PC-9 (cell line): ENCODE data around the gene FAM184B. TPM values are rescaled to one million over a fixed set of nuclear protein-coding genes. Genes with fewer than 3 reads are reported as not detected.

ENCODE experiments used
- BruUV-seq: library from RNA; stranded (reverse); fragments of 400-500 nt; replicated peaks from 2 replicates; lab custom pipeline; 2021; lab: Mats Ljungman, UMichigan
- CTCF ChIA-PET: fragments of 300-600 bp; sonication (Branson Sonifier 250); formaldehyde crosslinking; loops from one replicate; lab custom pipeline; 2022; ENCODE audit warnings: antibody characterized with exemption; lab: Charles Lee
- POLR2A ChIA-PET: fragments of 300-600 bp; sonication (Branson Sonifier 250); formaldehyde crosslinking; loops from one replicate; lab custom pipeline; 2022; ENCODE audit warnings: antibody characterized with exemption; ENCODE audit not compliant: unreplicated experiment; lab: Charles Lee
- DNase-seq, 2 experiments: peaks; one replicate each; pipeline versions ENCODE4 v3.0.0 to v3.0.0-alpha.2; 2015 to 2022; ENCODE audit warnings: mixed read lengths in 1 of 2
- H2AFZ ChIP-seq: fragments of 200-600 bp; sonication (generic); 2 replicates; pipeline ENCODE4 v1.8.1; 2017; ENCODE audit warnings: antibody characterized with exemption
- H3F3A ChIP-seq: fragments of 200-600 bp; sonication (generic); 2 replicates; pipeline ENCODE4 v1.8.1; 2017; ENCODE audit warnings: antibody characterized with exemption, mild to moderate bottlenecking, low read depth; ENCODE audit not compliant: insufficient read depth
- H3K27ac ChIP-seq: fragments of 200-600 bp; sonication (generic); 2 replicates; pipeline ENCODE4 v1.6.1; 2016; ENCODE audit warnings: mixed run types
- H3K27me3 ChIP-seq: fragments of 200-600 bp; sonication (generic); 2 replicates; pipeline ENCODE4 v1.6.1; 2016; ENCODE audit warnings: low read depth, mixed run types; ENCODE audit not compliant: insufficient read depth
- H3K36me3 ChIP-seq: fragments of 200-600 bp; sonication (generic); 2 replicates; pipeline ENCODE4 v1.6.1; 2016; ENCODE audit warnings: low read depth, mixed run types
- H3K4me1 ChIP-seq: fragments of 200-600 bp; sonication (generic); replicated peaks from 2 replicates; pipeline ENCODE4 v1.6.1; 2016; ENCODE audit warnings: mixed run types; ENCODE audit not compliant: insufficient read depth
- H3K4me2 ChIP-seq: fragments of 200-600 bp; sonication (generic); 2 replicates; pipeline ENCODE4 v1.6.1; 2017; ENCODE audit warnings: mixed run types
- H3K4me3 ChIP-seq: fragments of 200-600 bp; sonication (generic); 2 replicates; pipeline ENCODE4 v1.6.1; 2016; ENCODE audit warnings: mixed run types
- H3K79me2 ChIP-seq: fragments of 200-600 bp; sonication (generic); 2 replicates; pipeline ENCODE4 v1.6.1; 2017; ENCODE audit warnings: low read depth, mixed run types
- H3K9me2 ChIP-seq: fragments of 200-600 bp; sonication (generic); 2 replicates; pipeline ENCODE4 v1.8.1; 2017; ENCODE audit warnings: mild to moderate bottlenecking; ENCODE audit not compliant: insufficient read depth
- H3K9me3 ChIP-seq: fragments of 200-600 bp; sonication (generic); 2 replicates; pipeline ENCODE4 v1.8.1; 2016; ENCODE audit warnings: low read depth; ENCODE audit not compliant: insufficient read depth
- H4K20me1 ChIP-seq: fragments of 200-600 bp; sonication (generic); 2 replicates; pipeline ENCODE4 v1.8.1; 2017; ENCODE audit not compliant: insufficient read depth
- EZH2 ChIP-seq: fragments of 200-600 bp; sonication (generic); IDR thresholded peaks from 2 replicates; pipeline ENCODE4 v1.8.0; 2017; ENCODE audit warnings: antibody characterized with exemption, low read depth
- intact Hi-C: fragments of 100-400 bp; cut with micrococcal nuclease; formaldehyde crosslinking; loops from one replicate; pipeline ENCODE4 v1.10.0; 2022; ENCODE audit not compliant: unreplicated experiment
- total RNA-seq: library from RNA; stranded (reverse); gene quantifications from 2 replicates; pipeline ENCODE4 v1.2.3, GENCODE V29; 2021
- TF ChIP-seq, protein P1 (sequence below): fragments of 200-600 bp; sonication (generic); conservative IDR thresholded peaks from 2 replicates; pipeline ENCODE4 v1.6.1; 2017; ENCODE audit warnings: mixed run types, antibody characterized with exemption, mild to moderate bottlenecking, moderate library complexity

The FAM184B gene
- total RNA-seq, 1 experiment from 2014 or later: not detected

DNA sequence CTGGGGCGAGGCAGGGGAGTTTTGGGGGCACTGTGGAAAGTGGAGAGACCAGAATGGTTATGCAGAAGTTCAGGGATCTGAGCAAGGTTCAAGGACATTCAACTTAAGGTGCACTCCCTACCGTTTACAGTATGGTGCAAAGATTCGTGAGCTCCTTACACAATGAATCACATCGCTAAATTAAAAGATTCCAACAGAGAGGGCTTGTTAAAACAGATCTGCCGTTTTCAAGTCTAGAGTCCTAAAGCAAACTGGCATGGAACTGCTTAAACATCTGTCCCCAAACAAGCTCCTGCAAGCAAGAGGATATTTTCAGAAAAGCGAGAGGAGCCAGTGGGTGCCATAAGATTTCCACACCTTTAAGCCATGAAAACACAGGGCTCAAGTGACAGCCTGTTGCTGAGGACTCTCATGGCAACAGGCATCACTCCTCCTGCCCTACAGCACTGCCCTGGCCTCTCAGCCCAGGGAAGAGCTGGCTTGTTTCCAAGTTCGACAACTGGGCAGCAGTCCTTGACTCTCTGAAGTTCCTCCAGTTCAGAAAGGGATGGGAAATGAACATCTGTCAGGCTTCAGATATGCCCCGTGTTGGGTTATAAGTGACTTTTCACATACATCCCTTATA lies 10.0 kb downstream of the FAM184B start:
- Histone ChIP-seq H3K4me3 (no peak overlapping the region), H3K9me2 (no peaks in the 10 kb centered on the region), H2AFZ (no peak overlapping the region), H4K20me1 (no peaks in the 10 kb centered on the region), H3K4me2 (no peak overlapping the region), H3K27ac (no peak overlapping the region), H3K36me3 (no peaks in the 10 kb centered on the region), H3K27me3 (no peaks in the 10 kb centered on the region), H3F3A (no peaks in the 10 kb centered on the region), H3K9me3 (no peaks in the 10 kb centered on the region), H3K79me2 (no peaks in the 10 kb centered on the region), H3K4me1 (no peaks in the 10 kb centered on the region)
- BruUV-seq: no TSS peak
- CTCF ChIA-PET: no interaction called here
- TF ChIP-seq EZH2: no peak
- TF ChIP-seq, protein P1, sequence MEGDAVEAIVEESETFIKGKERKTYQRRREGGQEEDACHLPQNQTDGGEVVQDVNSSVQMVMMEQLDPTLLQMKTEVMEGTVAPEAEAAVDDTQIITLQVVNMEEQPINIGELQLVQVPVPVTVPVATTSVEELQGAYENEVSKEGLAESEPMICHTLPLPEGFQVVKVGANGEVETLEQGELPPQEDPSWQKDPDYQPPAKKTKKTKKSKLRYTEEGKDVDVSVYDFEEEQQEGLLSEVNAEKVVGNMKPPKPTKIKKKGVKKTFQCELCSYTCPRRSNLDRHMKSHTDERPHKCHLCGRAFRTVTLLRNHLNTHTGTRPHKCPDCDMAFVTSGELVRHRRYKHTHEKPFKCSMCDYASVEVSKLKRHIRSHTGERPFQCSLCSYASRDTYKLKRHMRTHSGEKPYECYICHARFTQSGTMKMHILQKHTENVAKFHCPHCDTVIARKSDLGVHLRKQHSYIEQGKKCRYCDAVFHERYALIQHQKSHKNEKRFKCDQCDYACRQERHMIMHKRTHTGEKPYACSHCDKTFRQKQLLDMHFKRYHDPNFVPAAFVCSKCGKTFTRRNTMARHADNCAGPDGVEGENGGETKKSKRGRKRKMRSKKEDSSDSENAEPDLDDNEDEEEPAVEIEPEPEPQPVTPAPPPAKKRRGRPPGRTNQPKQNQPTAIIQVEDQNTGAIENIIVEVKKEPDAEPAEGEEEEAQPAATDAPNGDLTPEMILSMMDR: no peak
- POLR2A ChIA-PET: interaction anchor here (0.6 kb wide), 1 partner anchor 31 kb away, joined by 5 read pairs; no protein-coding TSS in a partner anchor
- intact Hi-C loops: no loop called here
- DNase-seq: no peak

DNA sequence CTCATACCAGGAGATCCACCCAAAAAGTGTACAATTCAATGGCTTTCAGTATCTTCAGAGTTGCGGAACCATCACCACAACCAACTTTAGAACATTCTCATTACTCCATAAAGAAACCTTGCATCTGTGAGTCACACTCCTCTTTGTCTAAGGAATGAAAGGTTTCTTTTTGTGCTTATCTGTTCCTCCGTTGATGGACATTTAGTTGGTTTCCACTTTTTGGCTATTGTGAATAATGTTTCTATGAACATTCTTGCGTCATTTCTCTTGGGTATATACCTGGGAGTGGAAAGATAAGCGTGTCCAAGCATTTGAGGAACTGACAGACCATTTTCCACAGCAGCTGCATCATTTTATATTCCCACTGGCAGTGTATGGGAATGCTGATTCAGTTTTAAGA lies 10.6 kb downstream of the FAM184B start:
- no peak overlapping the region for H3K4me3 ChIP-seq

DNA sequence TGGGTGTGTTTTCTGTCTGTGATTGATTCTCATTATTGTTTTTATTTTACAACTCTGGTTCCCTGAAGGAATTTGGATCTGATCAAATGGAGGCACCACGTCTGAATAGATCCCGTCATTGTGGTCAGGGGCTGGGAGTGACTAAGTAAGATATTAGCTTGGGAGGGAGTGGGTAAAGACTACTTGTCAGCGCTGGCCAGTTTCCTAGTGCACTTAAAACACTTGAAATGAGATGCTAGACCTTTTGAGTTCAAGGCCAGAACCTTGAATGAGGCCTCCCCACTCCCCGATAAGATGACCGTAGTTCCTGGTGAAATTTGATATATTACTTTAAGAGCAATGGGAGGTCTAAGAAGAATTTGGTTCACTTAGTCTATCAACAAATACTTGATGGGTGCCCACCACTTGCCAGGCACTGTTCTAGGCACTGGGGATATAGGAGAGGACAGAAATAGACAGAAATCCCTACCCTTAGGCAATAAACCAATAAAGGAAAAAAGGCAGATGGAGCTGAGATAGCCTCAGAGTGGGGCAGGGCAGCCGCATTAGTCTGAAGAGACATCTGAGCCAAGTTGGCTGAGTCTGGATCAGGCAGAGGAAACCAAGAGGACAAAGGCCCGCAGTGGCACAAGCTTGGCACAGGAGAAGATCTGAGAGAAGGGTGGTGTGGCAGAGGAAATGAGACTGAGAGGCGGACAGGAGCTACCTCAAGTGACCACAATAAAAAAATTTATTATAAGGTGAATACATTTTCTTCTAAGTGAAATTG lies 11.8 kb downstream of the FAM184B start:
- no peaks in the 10 kb centered on the region for H3F3A ChIP-seq
- no peaks in the 10 kb centered on the region for H3K9me2 ChIP-seq
- no peak for DNase-seq
- no TSS peak for BruUV-seq
- H3K4me3 ChIP-seq: no peak overlapping the region
- no peaks in the 10 kb centered on the region for H3K36me3 ChIP-seq
- H3K9me3 ChIP-seq: no peaks in the 10 kb centered on the region
- no peak overlapping the region for H2AFZ ChIP-seq
- intact Hi-C loops: no loop called here
- H3K4me1 ChIP-seq: no peaks in the 10 kb centered on the region
- no peaks in the 10 kb centered on the region for H4K20me1 ChIP-seq
- ChIA-PET CTCF (no interaction called here), POLR2A (no interaction called here)
- no peak overlapping the region for H3K27ac ChIP-seq
- H3K79me2 ChIP-seq: no peaks in the 10 kb centered on the region
- H3K27me3 ChIP-seq: no peaks in the 10 kb centered on the region
- no peak overlapping the region for H3K4me2 ChIP-seq
- TF ChIP-seq, protein P1: no peak
- TF ChIP-seq EZH2: no peak

More for the DNA sequence above, 10.6 kb downstream of the FAM184B start:
- no peak overlapping the region for H3K4me2 ChIP-seq
- H3F3A ChIP-seq: no peaks in the 10 kb centered on the region
- H4K20me1 ChIP-seq: no peaks in the 10 kb centered on the region
- no peaks in the 10 kb centered on the region for H3K9me2 ChIP-seq
- ChIA-PET CTCF (no interaction called here), POLR2A (no interaction called here)
- H3K4me1 ChIP-seq: no peaks in the 10 kb centered on the region
- DNase-seq: no peak
- no peaks in the 10 kb centered on the region for H3K9me3 ChIP-seq
- intact Hi-C loops: no loop called here
- H3K79me2 ChIP-seq: no peaks in the 10 kb centered on the region
- TF ChIP-seq, protein P1: no peak
- TF ChIP-seq EZH2: no peak
- BruUV-seq: no TSS peak
- H2AFZ ChIP-seq: no peak overlapping the region
- H3K36me3 ChIP-seq: no peaks in the 10 kb centered on the region
- H3K27ac ChIP-seq: no peak overlapping the region
- no peaks in the 10 kb centered on the region for H3K27me3 ChIP-seq
